Measurements from ENCODE around the gene SNAPC1.

The SNAPC1 gene

DNA sequence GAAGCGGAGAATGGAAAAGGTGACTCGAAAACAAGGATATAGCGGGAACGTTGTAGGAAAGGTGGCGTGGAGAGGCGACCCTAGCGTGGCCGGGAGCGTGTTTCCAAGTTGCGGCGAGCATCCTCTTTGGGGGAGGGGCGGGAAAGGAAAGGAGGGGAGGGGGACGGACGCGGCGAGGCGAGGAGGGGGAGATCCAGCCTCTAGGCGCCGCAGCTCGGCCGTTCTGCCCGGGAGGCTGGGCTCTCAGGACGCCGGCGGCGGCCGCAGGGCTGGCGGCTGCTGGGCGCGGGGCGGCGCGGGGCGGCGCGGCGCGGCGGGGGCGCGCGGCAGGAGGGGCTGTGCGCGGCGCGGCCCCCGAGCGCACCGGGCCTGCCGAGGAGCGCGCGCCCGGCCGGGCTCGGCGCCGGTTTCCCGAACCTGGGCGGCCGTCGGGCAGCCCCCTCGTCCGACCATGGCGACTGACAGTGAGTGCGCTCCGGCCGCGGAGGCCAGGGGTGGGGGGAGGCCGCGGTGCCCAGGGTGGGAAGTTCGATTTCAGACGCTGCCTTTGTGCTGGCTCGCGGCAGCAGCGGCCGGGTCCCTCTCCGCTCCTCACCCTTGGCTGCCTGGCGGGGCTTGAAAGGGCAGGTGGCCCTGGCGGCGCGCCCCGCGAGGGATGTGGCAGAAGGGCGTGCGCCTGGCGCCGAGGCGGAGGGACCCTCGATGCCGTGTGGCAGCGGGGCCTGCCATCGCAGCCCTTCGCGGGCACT lies 50.3 kb downstream of the SNAPC1 start, which contains the start of gene SYT16:
TSS of gene SYT16 (plus strand) at position 357 of the 749 bp plus-strand sequence.
- DNase-seq (ENCODE audit: low spot score): no peak

DNA sequence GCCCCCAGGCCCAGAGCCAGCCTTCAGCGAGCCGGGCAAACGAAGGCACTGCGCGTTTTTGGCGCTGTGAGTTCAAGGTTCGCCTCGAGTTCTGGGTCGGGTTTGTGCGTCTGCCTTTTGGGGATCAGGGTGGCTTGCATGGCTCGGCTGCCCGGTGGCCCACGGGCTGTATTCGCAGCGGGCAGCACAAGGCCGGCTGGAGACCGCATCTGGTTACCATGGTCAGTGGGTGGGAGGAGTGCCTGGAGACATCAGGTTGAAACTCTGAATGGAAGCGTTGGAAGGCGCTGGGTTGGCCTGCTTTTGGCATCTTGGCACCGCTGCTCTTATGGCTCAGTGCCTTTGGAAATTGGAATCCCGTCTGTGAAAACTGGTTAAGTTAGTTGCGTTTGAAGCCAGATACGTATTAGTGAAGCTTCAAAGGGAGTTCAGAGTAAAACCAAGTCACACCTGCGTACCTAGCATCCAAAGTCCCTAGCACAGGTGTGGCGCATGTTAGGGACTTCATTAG lies 50.9 kb downstream of the SNAPC1 start:
- DNase-seq (ENCODE audit: low spot score): no peak

DNA sequence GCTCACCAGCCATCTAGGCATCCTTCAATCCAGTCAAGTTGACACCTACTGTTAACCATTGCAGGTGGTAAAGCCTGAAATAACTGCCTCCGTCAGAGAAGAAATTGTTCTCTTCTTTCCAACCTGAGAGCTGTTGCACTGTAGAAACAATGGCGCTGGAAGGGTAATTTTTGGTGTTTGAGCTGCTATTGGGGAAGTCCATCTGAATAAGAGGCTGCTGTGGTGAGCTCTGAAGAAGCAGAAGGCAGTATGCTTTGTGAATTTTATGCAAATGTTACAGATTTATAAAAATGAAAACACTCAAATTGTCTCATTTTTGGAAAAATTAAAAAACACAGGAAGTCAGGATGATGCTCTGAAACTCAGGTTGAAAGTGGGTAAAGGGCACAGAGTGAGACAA lies 60.2 kb downstream of the SNAPC1 start:
- DNase-seq (ENCODE audit: low spot score): no peak

GRCh38 chr14:61832783-61833182 lies 70.6 kb downstream of the SNAPC1 start:
- DNase-seq (ENCODE audit: low spot score): no peak

GRCh38 chr14:61836184-61836583 lies 74.0 kb downstream of the SNAPC1 start:
- no peak for DNase-seq (ENCODE audit: low spot score)

DNA sequence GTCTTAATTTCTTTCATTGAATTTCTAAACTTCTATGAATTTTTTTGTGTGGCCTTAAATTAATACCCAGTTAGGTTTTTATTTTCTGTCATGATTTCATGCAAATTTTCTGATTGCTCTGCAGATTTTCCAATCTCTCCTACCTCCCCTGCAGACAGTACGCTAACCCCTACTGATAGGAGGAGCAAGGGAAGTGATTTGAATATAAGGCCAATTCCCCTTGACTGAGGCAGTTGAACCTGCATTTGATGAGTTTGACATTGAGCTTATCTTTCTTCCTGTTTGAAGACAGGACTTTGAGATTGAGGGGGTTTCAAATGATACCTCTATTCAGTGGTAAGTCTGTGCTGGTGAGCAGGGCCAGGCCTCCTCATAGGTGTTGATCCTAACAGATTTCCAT lies 74.6 kb downstream of the SNAPC1 start:
- DNase-seq (ENCODE audit: low spot score): no peak

- peak; percentile 79 for DNase-seq (ENCODE audit: low spot score)
Measured at GRCh38 chr14:61837336-61838229, 75.4 kb downstream of the SNAPC1 start.

DNA sequence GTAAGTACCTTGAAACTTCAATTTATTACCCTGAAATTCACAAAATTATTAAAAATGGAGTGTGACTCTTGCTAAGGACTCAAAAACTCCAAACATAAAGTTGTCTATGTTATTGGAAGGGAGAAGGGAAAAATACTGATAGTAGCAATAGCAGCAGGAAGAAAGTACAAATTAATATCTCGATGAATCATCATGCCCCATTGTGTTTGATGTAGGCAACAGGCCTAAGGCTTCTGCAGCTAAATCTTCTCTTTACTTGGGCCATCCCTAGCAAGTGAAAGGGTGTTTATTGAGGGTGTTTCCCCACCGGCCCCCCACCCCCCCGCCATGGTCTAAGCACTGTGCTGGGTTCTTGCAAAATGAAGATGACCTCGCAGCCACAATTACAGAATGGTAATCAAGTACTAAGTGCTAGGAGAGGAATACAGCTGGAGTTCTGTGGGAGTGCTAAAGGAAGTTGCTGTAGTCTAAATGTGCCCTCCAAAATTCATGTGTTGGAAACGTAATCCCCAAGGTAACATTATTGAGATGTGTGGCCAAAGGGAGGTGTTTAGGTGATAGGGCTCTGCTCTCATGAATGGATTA lies 76.5 kb downstream of the SNAPC1 start:
- DNase-seq (ENCODE audit: low spot score): peak; percentile 12

- DNase-seq (ENCODE audit: low spot score): no peak
Measured at GRCh38 chr14:61839507-61839906, 77.3 kb downstream of the SNAPC1 start.

DNA sequence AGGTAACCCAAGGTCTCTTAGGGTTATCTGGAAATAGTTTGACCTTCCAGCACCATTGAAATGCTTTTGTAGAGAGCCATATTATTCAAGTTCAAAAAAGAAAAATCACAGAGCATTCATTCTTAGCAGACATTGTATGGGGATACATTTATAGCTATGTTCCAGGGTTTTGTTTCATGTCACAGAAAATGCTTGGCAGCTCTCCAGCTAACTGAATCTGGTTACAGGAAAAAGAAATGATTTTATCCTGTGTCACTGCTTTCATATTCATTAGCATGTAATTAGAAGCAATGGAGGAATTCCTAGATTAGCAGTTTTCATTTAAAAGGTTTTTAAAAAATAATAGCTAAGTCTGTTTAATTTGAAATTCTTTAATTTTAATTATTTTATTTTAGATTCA lies 78.9 kb downstream of the SNAPC1 start:
- no peak for DNase-seq (ENCODE audit: low spot score)

Measured in kidney tubule cell (primary cell).